ENCODE results near the gene CAT. TPM values are rescaled to one million over a fixed set of nuclear protein-coding genes. Genes with fewer than 3 reads are reported as not detected.
A peak's percentile ranks its signal among the peaks of the same experiment; 100 is the strongest.

The CAT gene
- total RNA-seq, 2 experiments from 2014 or later: 32.5 to 34.3 TPM

DNA sequence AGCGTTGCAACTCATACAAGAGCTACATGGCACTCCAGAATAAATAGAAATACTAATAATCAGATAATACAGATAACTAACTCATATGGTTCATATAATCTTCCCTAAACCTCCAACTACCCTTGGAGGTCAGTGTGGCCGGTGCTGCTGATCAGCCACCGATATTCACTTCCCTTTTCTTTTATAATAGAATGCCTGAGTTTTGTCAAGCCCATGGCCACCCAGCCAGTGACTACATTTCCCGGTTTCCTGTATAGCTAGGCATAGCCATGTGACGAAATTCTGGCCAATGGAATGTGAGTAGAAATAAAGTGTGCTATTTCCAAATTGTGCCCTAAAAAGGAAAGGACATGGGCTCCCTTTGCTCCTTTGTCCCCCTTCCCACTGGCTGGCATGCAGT lies 5.9 kb upstream of the CAT start:
- H3K36me3 Mint-ChIP-seq (ENCODE audit: low read depth): no peaks in the 10 kb centered on the region
- H3K9me3 Mint-ChIP-seq: no peaks in the 10 kb centered on the region
- no peak overlapping the region for H3K27ac Mint-ChIP-seq
- H3K27me3 Mint-ChIP-seq: peaks cover 11% of the 10 kb centered on the region
- no peak for DNase-seq
- H3K4me3 Mint-ChIP-seq: no peak overlapping the region
- H3K4me1 Mint-ChIP-seq: peaks cover 6% of the 10 kb centered on the region
- ChIA-PET POLR2A (no interaction called here), CTCF (no interaction called here)

DNA sequence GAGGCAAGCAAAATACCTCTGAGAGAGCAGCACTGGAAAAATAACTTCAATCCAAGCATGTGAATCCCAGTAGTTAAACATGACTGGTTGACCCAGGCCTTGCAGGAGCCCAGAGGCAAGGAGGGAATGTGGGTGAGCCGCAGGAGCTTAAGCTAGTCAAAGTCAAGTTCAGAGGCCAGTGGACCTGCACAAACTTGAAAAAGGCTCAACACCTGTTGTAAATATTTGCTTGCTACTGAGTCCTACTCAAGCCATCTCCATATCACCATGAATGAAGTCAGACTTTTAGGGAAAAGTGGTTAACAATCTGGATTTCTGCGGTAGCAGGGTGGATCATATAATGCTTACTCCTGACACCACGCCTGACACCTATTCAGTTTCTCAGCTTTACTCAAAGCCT lies 4.8 kb upstream of the CAT start:
- Mint-ChIP-seq H3K27me3 (peaks cover 9% of the 10 kb centered on the region), H3K4me3 (no peak overlapping the region), H3K9me3 (no peaks in the 10 kb centered on the region), H3K4me1 (peaks cover 8% of the 10 kb centered on the region), H3K36me3 (ENCODE audit: low read depth) (no peaks in the 10 kb centered on the region), H3K27ac (no peak overlapping the region)
- ChIA-PET POLR2A (no interaction called here), CTCF (no interaction called here)
- DNase-seq: no peak

DNA sequence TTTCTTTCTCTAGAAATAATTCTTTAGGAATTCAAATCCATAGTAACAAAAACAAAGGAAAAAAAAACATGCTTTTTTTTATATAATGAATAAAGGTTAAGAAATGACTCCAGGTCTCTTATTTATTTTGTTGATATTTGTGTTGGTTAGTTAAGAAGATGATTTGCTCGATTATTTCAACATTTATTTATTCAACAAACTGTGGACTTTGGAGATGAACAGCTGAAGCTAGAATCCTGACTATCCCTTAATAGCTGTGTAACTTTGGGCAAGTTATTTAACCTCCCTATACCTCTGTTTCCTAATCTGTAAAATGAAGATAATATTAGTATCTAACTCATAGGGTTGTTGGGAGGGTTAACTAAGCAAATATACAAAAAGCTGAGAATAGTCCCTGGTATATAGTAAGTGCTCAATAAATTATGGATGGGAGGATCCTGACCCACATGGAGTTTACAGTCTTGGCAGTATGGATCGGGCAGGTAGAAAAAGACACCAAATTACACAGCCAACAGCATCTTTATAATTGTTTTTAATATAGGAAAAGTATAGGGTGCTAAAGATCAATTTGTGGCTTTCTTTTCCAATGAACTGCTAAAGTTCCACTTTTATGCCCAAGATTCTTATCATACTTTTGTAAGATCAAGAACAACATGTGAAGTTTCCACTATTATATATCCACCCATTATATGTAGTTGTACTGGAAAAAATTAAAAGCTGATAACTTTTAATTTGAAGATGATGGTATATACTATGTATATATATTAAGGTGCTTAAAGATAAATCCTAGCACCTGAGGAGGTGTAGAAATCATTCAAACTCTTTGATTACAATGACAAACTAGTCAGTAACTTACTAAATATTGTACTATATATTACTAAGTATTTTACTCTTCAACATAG lies 1.3 kb upstream of the CAT start:
- H3K4me3 Mint-ChIP-seq: peak overlapping the region; percentile 94
- peaks cover 23% of the 10 kb centered on the region for H3K4me1 Mint-ChIP-seq
- H3K27ac Mint-ChIP-seq: no peak overlapping the region
- H3K36me3 Mint-ChIP-seq (ENCODE audit: low read depth): peaks cover 5% of the 10 kb centered on the region
- ChIA-PET POLR2A (interaction anchor here (1.4 to 2.1 kb wide), 5 partner anchors 11 to 387 kb away, joined by 3 to 9 read pairs (median 5); partner anchors contain the start of genes ABTB2 and NAT10), CTCF (interaction anchor here (0.9 to 2.1 kb wide), 8 partner anchors 9 to 263 kb away, joined by 3 to 7 read pairs (median 3); partner anchors contain the start of gene ABTB2)
- H3K27me3 Mint-ChIP-seq: peaks cover 3% of the 10 kb centered on the region
- no peaks in the 10 kb centered on the region for H3K9me3 Mint-ChIP-seq
- no peak for DNase-seq

DNA sequence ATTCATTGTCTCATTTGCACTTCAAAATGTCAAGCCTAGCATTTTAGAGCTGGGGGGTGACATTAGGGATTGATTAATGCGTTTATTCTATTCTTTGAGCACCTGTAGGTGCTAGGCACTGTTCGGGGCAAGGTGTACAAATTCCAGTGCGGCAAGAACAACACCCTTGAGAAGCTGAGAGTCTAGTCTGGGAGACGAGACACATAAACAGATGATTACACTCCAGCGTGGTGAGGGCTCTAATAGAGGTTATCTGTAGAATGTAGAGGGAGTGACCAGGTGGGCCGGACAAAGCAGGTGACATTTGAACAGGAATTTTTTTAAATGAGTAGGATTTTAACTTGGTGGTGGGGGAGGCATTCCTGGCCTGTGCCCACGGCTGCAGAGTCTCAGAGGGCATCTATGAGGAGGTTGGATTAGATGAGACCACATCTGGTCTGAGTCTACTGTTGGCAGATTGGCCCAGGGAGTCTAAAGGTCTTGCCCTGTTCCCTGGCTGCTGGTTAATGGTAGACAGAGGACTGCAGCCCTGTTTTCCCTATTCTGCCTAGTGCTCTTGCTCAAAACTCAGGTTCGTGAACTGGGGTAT lies 970 bp downstream of the CAT start:
- ChIA-PET CTCF (interaction anchor here (1.1 to 1.6 kb wide), 3 partner anchors 9 to 82 kb away, joined by 3 to 5 read pairs (median 4); partner anchors contain the start of gene ABTB2), POLR2A (interaction anchor here (0.6 to 2.1 kb wide), 7 partner anchors 9 to 1545 kb away, joined by 3 to 9 read pairs (median 5); partner anchors contain the start of gene ABTB2)
- H3K4me3 Mint-ChIP-seq: peak overlapping the region; percentile 94
- H3K27me3 Mint-ChIP-seq: no peaks in the 10 kb centered on the region
- peaks cover 8% of the 10 kb centered on the region for H3K36me3 Mint-ChIP-seq (ENCODE audit: low read depth)
- no peak for DNase-seq
- H3K4me1 Mint-ChIP-seq: peaks cover 29% of the 10 kb centered on the region
- H3K27ac Mint-ChIP-seq: peak overlapping the region; percentile 77
- no peaks in the 10 kb centered on the region for H3K9me3 Mint-ChIP-seq

DNA sequence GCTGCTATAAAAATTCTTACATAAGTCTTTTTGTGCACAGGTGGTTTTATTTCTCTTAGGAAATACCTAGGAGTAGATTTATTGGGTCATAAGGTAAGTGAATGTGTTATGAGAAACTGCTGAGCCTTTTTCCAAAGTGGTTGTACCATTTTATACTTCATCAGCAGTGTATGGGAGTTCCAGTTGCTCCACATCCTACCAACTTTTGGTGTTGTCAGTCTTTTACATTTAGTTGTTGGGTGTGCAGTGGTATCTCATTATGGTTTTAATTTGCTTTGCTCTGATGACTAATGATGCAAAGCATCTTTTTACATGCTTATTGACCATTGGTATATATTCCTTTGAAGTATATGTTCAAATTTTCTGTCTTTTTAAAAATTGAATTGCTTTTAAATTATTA lies 3.1 kb downstream of the CAT start:
- H3K27ac Mint-ChIP-seq: no peak overlapping the region
- H3K27me3 Mint-ChIP-seq: no peaks in the 10 kb centered on the region
- H3K4me3 Mint-ChIP-seq: no peak overlapping the region
- peaks cover 29% of the 10 kb centered on the region for H3K4me1 Mint-ChIP-seq
- H3K9me3 Mint-ChIP-seq: no peaks in the 10 kb centered on the region
- ChIA-PET CTCF (no interaction called here), POLR2A (no interaction called here)
- no peak for DNase-seq
- H3K36me3 Mint-ChIP-seq (ENCODE audit: low read depth): peaks cover 8% of the 10 kb centered on the region

DNA sequence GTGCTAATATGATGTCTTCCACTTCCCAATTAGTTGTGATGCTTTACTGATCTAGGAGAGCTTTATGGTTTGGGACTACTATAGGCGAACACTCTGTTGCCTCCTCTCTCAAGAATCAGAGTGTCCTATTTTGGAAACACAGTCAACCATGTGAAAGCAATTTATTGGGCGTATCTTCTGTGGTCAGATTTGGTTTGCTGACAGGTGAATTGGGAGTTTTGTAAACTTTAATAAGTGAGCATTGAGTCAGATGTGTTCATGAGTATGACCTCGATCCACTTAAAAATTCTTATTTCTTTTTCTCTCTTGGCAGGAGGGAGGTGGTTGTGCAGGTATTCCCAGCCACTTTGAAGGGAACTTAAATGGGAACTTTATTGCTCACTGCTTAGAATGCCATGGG lies 4.4 kb downstream of the CAT start:
- Mint-ChIP-seq H3K36me3 (ENCODE audit: low read depth) (peaks cover 11% of the 10 kb centered on the region), H3K4me3 (no peak overlapping the region), H3K4me1 (peaks cover 31% of the 10 kb centered on the region), H3K9me3 (no peaks in the 10 kb centered on the region), H3K27ac (no peak overlapping the region), H3K27me3 (no peaks in the 10 kb centered on the region)
- POLR2A ChIA-PET: no interaction called here
- CTCF ChIA-PET: no interaction called here
- no peak for DNase-seq

DNA sequence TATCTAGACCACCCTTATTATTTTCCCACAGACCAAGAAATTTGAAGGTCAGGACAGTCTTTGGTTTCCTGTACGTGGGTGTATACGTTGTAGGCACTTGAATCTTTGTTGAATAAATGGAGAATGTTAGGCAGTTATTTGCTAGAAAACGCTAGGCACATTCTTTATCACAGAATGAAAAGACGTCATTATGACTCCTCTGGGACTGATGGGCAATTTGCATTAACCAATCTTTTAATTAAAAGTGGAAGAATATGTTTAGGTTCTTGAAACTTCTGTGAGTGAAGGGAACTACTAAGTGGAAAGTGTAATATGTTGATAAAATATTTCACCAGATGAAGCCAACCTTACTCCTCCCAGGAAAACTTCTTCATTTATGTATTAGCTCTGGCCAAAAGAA lies 5.7 kb downstream of the CAT start:
- Mint-ChIP-seq H3K9me3 (no peaks in the 10 kb centered on the region), H3K4me3 (no peak overlapping the region), H3K27me3 (no peaks in the 10 kb centered on the region), H3K4me1 (peaks cover 36% of the 10 kb centered on the region), H3K27ac (no peak overlapping the region), H3K36me3 (ENCODE audit: low read depth) (peaks cover 15% of the 10 kb centered on the region)
- no peak for DNase-seq
- ChIA-PET POLR2A (no interaction called here), CTCF (no interaction called here)

DNA sequence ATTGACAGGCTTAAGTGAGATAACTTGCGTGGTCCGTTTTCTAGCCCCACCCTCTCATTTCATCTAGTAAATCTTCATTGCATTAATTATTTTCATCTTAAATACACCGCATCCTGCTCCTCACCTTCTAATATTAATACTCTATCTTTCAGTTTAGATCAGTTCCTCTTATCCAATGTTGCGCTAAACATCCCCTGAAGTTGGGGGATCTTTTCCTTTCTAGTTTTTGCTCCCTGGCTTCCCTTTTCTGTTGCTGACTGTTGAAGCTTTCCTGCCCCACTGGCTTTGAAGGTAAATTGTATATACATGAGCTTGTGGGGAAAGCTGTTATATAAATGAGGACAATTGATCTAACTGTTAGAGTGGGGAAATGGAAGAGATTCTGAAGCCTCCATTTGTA lies 7.2 kb downstream of the CAT start:
- Mint-ChIP-seq H3K4me1 (peaks cover 25% of the 10 kb centered on the region), H3K27me3 (no peaks in the 10 kb centered on the region), H3K36me3 (ENCODE audit: low read depth) (peaks cover 26% of the 10 kb centered on the region), H3K9me3 (no peaks in the 10 kb centered on the region), H3K27ac (no peak overlapping the region), H3K4me3 (no peak overlapping the region)
- no peak for DNase-seq
- CTCF ChIA-PET: no interaction called here
- POLR2A ChIA-PET: no interaction called here

DNA sequence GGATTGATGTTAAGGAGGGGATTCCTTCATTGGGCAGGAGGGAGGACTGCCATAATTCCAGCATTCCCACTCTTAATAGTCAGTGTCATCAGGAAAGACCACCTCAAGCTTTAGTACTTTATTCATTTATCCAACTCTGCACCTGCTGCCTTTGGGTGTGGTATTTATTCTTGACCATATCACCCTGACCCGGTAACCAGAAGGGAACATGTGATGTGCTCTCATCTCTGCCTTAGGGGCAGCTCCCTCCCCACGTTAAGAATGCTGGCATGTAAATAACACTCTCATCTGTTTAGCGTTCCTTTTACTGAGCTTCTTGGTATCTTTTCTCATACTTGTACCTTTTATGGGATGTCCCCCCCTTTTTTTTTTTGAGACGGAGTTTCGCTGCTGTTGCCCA lies 7.7 kb downstream of the CAT start:
- POLR2A ChIA-PET: no interaction called here
- CTCF ChIA-PET: no interaction called here

DNA sequence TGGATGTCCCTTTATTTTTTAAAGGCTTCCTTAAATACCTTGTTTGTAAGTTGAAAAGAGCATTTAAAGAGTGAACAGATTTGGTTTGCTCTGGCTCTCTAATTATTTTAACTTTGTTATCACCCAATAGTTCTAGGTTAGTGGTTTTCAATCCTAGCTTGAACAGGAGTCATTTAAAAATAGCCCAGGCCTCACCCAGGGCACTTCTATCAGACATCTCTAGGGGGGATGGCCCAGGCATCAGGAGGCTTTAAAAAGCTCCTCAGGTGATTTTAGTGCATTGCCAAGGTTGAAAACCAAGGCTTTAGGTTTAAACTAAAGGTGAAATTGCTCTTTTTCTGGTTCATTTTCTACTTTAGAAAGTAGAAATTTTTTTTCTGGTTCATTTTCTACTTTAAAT lies 8.3 kb downstream of the CAT start:
- Mint-ChIP-seq H3K27me3 (no peaks in the 10 kb centered on the region), H3K9me3 (no peaks in the 10 kb centered on the region), H3K36me3 (ENCODE audit: low read depth) (peaks cover 27% of the 10 kb centered on the region), H3K4me1 (peaks cover 23% of the 10 kb centered on the region), H3K27ac (no peak overlapping the region), H3K4me3 (no peak overlapping the region)
- CTCF ChIA-PET: interaction anchor here (1.4 kb wide), 1 partner anchor 21 kb away, joined by 4 read pairs; no protein-coding TSS in a partner anchor
- DNase-seq: no peak
- POLR2A ChIA-PET: interaction anchor here (2.6 kb wide), 1 partner anchor 8 kb away, joined by 9 read pairs; the partner anchor contains the start of gene CAT

More for the DNA sequence above, 7.7 kb downstream of the CAT start:
- no peak for DNase-seq
- Mint-ChIP-seq H3K36me3 (ENCODE audit: low read depth) (peaks cover 24% of the 10 kb centered on the region), H3K4me3 (no peak overlapping the region), H3K27me3 (no peaks in the 10 kb centered on the region), H3K4me1 (peaks cover 23% of the 10 kb centered on the region), H3K27ac (no peak overlapping the region), H3K9me3 (no peaks in the 10 kb centered on the region)

DNA sequence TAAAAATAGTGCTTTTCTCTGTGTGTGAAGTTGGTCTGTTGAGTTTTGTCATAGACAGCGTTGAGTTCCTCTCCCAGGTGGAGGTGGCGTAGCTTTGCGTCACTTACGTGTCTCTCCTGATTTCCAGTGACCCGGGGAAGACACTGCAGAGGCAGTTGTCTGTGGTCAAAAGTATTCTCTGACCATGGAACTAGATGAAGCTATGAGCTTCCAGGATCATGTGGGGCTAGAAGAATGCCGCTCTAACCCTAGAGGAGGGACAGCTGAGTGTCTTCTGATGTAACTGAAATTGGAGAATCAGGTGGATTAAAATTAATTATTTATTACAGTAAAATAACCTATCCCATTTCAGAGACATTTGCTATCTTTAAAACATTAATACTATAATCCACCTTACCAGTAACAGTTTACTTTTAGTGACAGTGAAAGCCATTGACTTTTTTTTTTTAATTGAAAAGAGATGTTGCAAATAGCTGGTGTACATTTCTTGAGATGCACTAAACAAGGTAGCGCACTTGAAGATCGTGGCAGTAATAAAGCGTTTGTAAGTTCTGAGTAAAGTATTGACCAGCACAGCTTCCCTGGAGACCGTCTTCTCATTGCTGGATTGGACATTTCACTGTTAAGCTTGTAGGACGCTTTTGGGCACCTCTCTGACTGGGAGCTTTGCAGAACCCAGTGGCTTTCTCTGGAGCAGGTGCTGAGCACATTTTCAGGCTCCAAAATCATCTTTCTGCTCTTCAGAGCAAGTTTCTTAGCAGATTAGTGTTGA lies 9.7 kb downstream of the CAT start:
- DNase-seq: no peak
- no peaks in the 10 kb centered on the region for H3K27me3 Mint-ChIP-seq
- no peak overlapping the region for H3K4me3 Mint-ChIP-seq
- H3K9me3 Mint-ChIP-seq: no peaks in the 10 kb centered on the region
- ChIA-PET CTCF (interaction anchor here (0.6 to 1.4 kb wide), 4 partner anchors 10 to 1641 kb away, joined by 3 to 4 read pairs (median 3); partner anchors contain the start of gene CAT), POLR2A (interaction anchor here (0.6 to 2.6 kb wide), 2 partner anchors 10 to 397 kb away, joined by 3 to 9 read pairs; partner anchors contain the start of gene CAT)
- H3K27ac Mint-ChIP-seq: no peak overlapping the region
- peaks cover 29% of the 10 kb centered on the region for H3K36me3 Mint-ChIP-seq (ENCODE audit: low read depth)
- H3K4me1 Mint-ChIP-seq: peaks cover 19% of the 10 kb centered on the region

DNA sequence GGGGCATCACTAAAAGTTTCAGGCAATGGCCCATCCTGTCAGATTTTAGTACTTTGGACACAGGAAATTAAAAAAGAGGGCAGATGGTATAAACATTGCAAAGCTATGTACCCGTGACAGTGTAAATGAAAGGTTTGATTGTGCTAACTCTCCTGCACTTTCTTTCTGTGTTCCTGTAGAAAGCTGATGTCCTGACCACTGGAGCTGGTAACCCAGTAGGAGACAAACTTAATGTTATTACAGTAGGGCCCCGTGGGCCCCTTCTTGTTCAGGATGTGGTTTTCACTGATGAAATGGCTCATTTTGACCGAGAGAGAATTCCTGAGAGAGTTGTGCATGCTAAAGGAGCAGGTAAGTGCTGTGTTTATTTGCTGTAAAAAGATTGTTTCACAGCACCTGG lies 10.3 kb downstream of the CAT start:
- Mint-ChIP-seq H3K36me3 (ENCODE audit: low read depth) (peaks cover 34% of the 10 kb centered on the region), H3K4me1 (peaks cover 17% of the 10 kb centered on the region), H3K9me3 (no peaks in the 10 kb centered on the region), H3K27me3 (no peaks in the 10 kb centered on the region), H3K27ac (no peak overlapping the region), H3K4me3 (no peak overlapping the region)
- POLR2A ChIA-PET: interaction anchor here (0.6 to 2.6 kb wide), 2 partner anchors 10 to 398 kb away, joined by 3 to 9 read pairs; partner anchors contain the start of gene CAT
- peak; percentile 21 for DNase-seq
- CTCF ChIA-PET: interaction anchor here (1.0 kb wide), 1 partner anchor 11 kb away, joined by 3 read pairs; the partner anchor contains the start of gene CAT

DNA sequence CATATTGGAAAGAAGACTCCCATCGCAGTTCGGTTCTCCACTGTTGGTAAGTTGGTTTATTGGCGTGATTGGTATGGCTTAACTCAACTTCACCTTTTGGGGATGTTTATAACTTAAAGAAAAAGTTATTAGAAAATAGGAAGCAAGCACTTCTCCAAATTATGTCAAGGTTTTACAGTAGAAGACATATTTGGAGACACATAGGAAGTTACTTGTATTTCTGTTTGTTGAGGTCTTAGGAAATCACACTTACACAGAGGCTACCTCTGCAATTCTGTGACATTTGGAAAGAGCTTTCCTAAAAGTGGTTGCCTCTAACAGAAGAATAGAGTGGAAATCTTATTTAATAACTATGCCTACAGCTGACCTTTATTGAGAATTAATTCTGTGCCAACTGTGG lies 12.3 kb downstream of the CAT start:
- Mint-ChIP-seq H3K27ac (no peak overlapping the region), H3K4me1 (peaks cover 17% of the 10 kb centered on the region), H3K4me3 (no peak overlapping the region), H3K36me3 (ENCODE audit: low read depth) (peaks cover 40% of the 10 kb centered on the region), H3K27me3 (no peaks in the 10 kb centered on the region), H3K9me3 (no peaks in the 10 kb centered on the region)
- CTCF ChIA-PET: no interaction called here
- DNase-seq: no peak
- POLR2A ChIA-PET: interaction anchor here (1.3 kb wide), 1 partner anchor 11 kb away, joined by 5 read pairs; no protein-coding TSS in a partner anchor
